ENCODE data around the gene NPW.

DNA sequence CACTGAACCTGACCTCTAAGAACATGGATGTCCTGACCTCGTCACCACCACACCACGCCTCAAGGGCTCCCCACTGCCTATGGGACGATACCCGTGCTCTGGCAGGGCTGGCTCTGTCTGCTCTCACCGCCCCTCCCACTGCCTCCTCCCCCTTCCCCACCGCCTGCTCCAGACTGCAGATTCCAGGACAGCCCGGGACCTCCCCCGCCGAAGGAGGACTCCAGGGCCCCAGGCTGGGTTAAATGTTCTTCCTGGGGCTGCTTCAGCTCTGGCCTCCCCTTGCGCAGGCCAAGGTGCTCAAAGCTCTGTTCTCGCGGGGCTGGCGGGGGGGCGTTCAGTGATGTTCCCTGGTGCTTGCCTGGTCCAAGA is 3.1 kb downstream of the NPW start:
- TF ChIP-seq PTTG1 (tag; IDR thresholded peaks at IDR 0.05; ENCODE audit: low read depth) = no peak
- TF ChIP-seq MBD1 (CRISPR knock-in tag; IDR thresholded peaks at IDR 0.05) = no peak
- no peak for TF ChIP-seq ZNF24 (IDR thresholded peaks at IDR 0.05)
- no peak for TF ChIP-seq MXI1 (IDR thresholded peaks at IDR 0.05; ENCODE audit: low read depth, low read length)
- no peak for TF ChIP-seq ATF6 (CRISPR knock-in tag; IDR thresholded peaks at IDR 0.05)
- no peak for TF ChIP-seq EZH2 (IDR thresholded peaks at IDR 0.05; ENCODE audit: borderline replicate concordance, low read depth, low read length)
- no peak for TF ChIP-seq POLR2AphosphoS5 (IDR thresholded peaks at IDR 0.05; ENCODE audit: control insufficient read depth, insufficient read depth, low read depth, low read length)
- no peak for TF ChIP-seq TCF3 (CRISPR knock-in tag; IDR thresholded peaks at IDR 0.05)
- TF ChIP-seq MAFF (IDR thresholded peaks at IDR 0.05; ENCODE audit: low read length) = no peak
- TF ChIP-seq NR2F6 (CRISPR knock-in tag; IDR thresholded peaks at IDR 0.05) = no peak

Measured in K562 (cell line).